ENCODE data around the gene CDV3.

Gene CDV3

GRCh38 chr3:133610031-133610430, 36.5 kb downstream of the CDV3 start:
- no peak for FAIRE-seq

GRCh38 chr3:133611534-133611933, 38.0 kb downstream of the CDV3 start:
- no peak for DNase-seq (ENCODE audit: insufficient read length)
- FAIRE-seq = no peak

More at GRCh38 chr3:133610031-133610430, 36.5 kb downstream of the CDV3 start:
- no peak for DNase-seq (ENCODE audit: insufficient read length)
- TF ChIP-seq POLR2A (IDR thresholded peaks at IDR 0.05; ENCODE audit: low read depth, low read length) = no peak
- no peak for TF ChIP-seq TAF1 (IDR thresholded peaks at IDR 0.05; ENCODE audit: borderline replicate concordance, low read depth, low read length)
- TF ChIP-seq POLR2AphosphoS5 (IDR thresholded peaks at IDR 0.05; ENCODE audit: low read depth, low read length) = no peak

GRCh38 chr3:133620066-133620784, 46.7 kb downstream of the CDV3 start:
- TF ChIP-seq POLR2AphosphoS5 (IDR thresholded peaks at IDR 0.05; ENCODE audit: low read depth, low read length) (0 out of 2 replicates have a peak, but pooled peaks have one; percentile 34), TAF1 (IDR thresholded peaks at IDR 0.05; ENCODE audit: borderline replicate concordance, low read depth, low read length) (no peak), POLR2A (IDR thresholded peaks at IDR 0.05; ENCODE audit: low read depth, low read length) (peak; percentile 19; the same call in 1 of the 2 replicates)
- DNase-seq (ENCODE audit: insufficient read length) (peak; percentile 32), FAIRE-seq (peak; percentile 99)

More at GRCh38 chr3:133611534-133611933, 38.0 kb downstream of the CDV3 start:
- TF ChIP-seq POLR2A (IDR thresholded peaks at IDR 0.05; ENCODE audit: low read depth, low read length) (no peak), POLR2AphosphoS5 (IDR thresholded peaks at IDR 0.05; ENCODE audit: low read depth, low read length) (no peak), TAF1 (IDR thresholded peaks at IDR 0.05; ENCODE audit: borderline replicate concordance, low read depth, low read length) (no peak)

- no peak for TF ChIP-seq POLR2AphosphoS5 (IDR thresholded peaks at IDR 0.05; ENCODE audit: low read depth, low read length)
- no peak for TF ChIP-seq TAF1 (IDR thresholded peaks at IDR 0.05; ENCODE audit: borderline replicate concordance, low read depth, low read length)
- no peak for TF ChIP-seq POLR2A (IDR thresholded peaks at IDR 0.05; ENCODE audit: low read depth, low read length)
- FAIRE-seq = no peak
- no peak for DNase-seq (ENCODE audit: insufficient read length)
Observed at GRCh38 chr3:133627789-133628188, 54.3 kb downstream of the CDV3 start.

GRCh38 chr3:133629146-133629545, 55.7 kb downstream of the CDV3 start:
- DNase-seq (ENCODE audit: insufficient read length) (no peak), FAIRE-seq (peak; percentile 48)
- no peak for TF ChIP-seq POLR2AphosphoS5 (IDR thresholded peaks at IDR 0.05; ENCODE audit: low read depth, low read length)
- no peak for TF ChIP-seq TAF1 (IDR thresholded peaks at IDR 0.05; ENCODE audit: borderline replicate concordance, low read depth, low read length)
- TF ChIP-seq POLR2A (IDR thresholded peaks at IDR 0.05; ENCODE audit: low read depth, low read length) = no peak

- no peak for FAIRE-seq
- TF ChIP-seq POLR2A (IDR thresholded peaks at IDR 0.05; ENCODE audit: low read depth, low read length) = no peak
- TF ChIP-seq TAF1 (IDR thresholded peaks at IDR 0.05; ENCODE audit: borderline replicate concordance, low read depth, low read length) = no peak
- no peak for TF ChIP-seq POLR2AphosphoS5 (IDR thresholded peaks at IDR 0.05; ENCODE audit: low read depth, low read length)
- DNase-seq (ENCODE audit: insufficient read length) = no peak
Observed at GRCh38 chr3:133633439-133633838, 60.0 kb downstream of the CDV3 start.

Data from GM12892 (cell line).